ENCODE measurements around the gene DIDO1.
A peak's percentile ranks its signal among the peaks of the same experiment; 100 is the strongest.
"Not testable (repeated sequence)": the region's sequence is repeated elsewhere in the genome, so short reads cannot be mapped to it uniquely, and the experiment has no call there.

Gene DIDO1

DNA sequence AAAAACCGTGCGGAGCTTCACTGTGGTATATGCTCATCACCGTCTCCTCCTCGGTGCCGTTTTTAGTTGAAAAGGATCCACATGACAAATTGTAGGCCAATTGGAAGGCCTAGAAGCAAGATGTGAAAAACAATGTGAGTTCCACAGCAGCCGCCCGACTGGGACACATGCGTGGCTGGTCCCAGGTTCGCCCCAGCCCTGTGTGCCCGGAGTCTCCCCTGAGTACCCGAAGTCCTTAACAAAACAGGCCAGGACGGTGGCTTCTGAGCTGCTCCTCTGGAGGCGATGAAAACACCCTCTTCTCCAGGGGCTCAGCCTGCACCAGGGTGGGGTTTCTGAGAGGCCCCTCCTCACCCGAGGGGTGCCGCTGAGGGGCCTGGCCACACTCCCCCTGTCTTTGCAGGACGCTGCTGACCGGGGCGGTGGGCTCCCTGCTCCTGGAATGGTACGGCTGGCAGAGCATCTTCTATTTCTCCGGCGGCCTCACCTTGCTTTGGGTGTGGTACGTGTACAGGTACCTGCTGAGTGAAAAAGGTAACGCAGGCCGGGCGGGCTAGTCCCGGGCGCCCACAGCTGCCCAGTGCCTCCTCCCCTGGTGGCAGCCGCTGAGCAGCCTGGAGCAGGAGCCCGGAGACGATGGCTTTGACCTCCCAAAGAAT, 36.0 kb upstream of the DIDO1 start:
- no peak for DNase-seq

- no peak for DNase-seq
Measured at GRCh38 chr20:62961799-62962198, 35.5 kb upstream of the DIDO1 start.

GRCh38 chr20:62961310-62961783, 35.0 kb upstream of the DIDO1 start:
- no peak for DNase-seq

DNA sequence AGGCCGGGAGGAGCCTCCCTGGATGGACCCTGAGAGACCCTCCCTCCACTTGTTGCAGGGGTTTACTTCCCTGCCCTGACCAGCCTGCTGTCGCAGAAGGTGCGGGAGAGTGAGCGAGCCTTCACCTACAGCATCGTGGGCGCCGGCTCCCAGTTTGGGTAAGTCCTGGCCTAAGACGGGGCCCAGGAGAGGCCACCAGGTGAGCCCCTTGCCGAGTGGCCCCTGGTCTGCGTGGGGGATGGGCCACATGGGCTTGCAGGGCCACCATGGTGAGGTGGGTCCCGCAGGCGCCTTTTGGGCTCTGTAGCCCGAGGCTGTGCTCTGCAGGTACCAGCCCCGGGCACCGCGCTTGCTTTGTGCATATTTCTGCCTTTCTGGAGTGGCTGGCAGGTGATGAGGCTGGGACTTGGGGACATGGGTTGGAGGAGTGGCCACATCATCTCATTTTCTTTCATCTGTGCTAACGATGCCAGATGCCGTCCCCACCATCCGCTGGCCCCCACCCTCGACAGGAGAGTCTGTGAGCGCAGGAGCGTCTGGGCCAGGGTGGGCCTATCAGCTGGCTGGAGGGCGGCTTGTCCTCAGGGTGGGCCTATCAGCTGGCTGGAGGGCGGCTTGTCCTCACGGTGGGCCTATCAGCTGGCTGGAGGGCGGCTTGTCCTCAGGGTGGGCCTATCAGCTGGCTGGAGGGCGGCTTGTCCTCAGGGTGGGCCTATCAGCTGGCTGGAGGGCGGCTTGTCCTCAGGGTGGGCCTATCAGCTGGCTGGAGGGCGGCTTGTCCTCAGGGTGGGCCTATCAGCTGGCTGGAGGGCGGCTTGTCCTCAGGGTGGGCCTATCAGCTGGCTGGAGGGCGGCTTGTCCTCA, 34.4 kb upstream of the DIDO1 start:
- DNase-seq, result not testable (repeated sequence)

- no peak for DNase-seq
Measured at GRCh38 chr20:62959998-62960436, 33.7 kb upstream of the DIDO1 start.

DNA sequence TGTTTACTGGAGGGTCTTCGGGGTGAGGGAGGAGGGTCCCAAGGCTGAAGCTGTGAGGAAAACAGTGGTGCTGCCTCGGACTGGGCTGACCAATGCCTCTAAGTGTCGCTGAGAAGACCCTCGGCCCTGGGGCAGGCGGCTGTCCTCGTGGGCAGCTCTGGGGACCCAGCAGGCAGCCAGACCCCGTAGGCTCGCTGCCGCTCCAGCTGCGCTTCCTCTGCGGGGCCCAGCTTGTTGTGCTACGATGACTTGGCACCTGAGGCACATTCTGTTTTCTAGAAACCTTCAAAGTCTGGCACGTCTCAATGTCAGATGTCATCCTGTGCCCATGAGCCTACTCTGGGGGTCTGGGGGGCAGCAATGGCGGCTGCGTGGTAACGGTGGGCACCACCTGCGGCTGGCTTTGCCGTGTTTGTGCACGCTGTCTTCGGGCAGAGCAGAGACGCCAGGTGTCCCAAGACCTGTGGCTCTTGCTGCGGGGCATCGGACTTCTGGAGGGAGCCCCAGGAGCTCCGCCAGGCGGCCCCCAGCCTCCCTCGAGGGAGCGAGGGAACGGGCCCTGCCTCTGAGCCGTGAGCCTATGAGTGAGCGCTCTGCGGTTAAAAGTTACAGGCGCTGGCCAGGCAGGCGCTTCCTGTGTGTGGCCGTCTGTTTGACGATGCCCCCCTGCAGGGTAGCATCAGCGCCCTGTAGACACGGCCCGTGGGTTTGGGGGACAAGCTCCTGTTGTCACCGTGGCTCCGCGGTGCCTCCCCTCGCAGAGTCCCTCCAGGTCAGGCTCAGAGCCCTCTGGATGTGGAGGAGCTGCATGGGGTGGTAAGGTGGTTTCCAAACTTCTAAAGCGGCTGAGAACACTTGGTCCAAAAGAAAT, 33.0 kb upstream of the DIDO1 start:
- no peak for DNase-seq

DNA sequence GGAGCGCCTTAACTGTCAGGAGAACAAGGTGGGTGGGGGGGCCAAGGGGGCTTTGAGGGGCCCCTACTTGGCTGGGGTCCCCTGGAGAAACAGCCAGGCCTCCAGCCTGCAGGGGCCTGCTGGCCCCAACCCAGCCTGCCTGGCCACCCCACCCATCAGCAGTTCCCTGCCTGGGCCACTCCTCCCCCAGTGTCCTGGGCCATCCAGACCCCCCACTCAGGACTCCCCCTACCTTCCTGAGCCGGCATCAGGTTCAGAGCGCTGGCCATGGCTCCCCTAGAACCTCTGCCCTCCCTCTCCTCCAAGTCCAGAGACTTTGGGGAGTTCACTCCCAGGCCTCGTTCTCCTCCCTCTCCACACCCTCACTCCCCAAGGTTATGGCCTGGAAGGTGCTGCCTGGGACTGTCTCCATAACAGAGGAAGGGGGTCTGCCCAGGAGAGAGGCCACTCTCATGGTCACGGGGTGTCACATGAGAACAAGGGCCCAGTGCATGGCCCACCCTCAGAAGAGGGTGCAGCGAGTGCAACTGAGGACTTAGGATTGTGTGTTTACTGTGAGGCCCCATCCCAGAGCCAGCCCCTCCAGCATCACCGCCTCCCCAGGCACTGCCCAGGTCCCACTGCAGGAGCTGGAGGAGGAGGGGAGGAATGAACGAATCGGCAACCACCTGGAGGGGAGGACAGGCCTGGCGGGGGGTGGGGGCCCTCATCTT, 32.2 kb upstream of the DIDO1 start:
- no peak for DNase-seq

DNA sequence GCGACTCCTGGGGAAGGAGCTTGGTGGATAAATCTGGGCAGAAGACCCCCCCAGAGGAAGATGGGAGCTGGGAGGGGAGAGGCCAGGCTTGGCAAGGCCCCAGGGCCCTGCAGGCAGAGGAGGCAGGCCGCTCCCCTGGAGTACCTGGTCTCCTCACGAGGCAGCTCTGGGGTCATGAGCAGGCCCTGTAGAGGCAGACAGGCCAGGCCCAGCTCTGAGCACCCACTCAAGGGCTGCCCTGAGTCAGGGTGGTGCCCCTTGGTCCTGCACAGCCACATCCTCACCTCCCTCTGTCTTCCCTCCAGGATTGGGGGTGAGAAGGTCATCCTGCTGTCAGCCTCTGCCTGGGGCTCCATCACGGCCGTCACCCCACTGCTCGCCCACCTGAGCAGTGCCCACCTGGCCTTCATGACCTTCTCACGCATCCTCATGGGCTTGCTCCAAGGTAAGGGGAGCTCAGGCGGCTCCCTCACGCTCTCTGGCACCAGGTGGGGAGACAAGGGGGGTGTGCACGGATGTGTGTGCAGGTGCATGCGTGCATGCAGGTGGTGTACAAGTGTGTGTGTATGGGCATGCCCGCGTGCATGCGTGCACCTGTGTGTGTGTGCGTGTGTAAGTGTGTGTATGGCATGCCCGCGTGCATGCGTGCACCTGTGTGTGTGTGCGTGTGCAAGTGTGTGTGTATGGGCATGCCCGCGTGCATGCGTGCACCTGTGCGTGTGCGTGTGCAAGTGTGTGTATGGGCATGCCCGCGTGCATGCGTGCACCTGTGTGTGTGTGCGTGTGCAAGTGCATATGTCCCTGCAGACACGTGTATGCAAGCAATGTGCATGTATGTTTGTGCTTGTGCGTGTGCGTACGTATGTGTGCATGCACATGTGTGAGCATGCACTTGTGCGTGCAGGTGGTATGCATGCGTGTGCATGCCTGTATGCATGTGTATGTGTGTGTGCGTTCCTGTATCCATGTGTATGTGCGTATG, 31.1 kb upstream of the DIDO1 start:
- DNase-seq, result no peak

GRCh38 chr20:62956387-62957135, 30.3 kb upstream of the DIDO1 start:
- no peak for DNase-seq

GRCh38 chr20:62955519-62956386, 29.4 kb upstream of the DIDO1 start:
- DNase-seq, result no peak

- DNase-seq, result peak; percentile 87
Measured at GRCh38 chr20:62953839-62954703, 27.8 kb upstream of the DIDO1 start.

DNA sequence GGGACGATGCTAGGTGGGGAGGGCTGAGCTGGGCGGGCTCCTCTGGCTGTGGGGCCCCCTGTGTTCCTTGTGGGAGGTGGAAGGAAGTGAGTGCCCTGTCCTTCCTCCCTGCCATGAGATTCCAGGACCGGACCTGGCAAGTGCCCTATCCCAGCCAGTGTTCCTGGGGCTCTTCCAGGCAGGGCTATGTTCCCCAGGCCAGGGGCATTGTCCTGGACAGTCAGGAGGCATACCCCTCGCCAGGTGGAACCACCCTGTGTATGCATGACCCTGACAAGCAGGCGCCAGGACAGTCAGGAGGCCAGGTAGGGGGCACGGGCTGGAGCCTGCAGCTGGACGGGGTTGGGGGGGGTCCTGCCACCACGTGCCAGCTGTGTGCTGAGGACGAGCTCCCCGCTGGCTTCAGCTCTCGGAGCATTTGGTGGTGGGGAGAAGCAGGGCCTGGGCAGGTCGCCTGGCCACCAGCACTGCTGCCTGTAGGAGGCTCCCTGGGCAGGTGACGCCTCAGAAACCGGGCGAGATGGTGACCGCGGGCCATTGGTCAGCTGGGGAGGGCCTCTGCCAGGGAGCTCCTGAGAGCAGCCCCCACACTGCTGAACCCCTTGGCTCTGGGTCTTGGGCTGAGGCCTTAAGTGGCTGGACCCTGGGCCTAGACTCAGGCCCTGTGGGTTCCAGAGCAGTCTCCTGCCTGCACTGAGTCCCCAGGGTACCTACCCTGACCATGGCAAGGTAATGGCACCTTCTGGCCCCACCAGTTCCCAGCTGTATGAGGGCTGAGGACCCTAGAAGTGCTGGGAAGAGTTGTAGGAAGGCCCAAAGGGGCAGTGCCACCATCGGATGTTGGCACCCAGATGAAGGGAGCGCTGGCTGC, 26.9 kb upstream of the DIDO1 start:
- no peak for DNase-seq

DNA sequence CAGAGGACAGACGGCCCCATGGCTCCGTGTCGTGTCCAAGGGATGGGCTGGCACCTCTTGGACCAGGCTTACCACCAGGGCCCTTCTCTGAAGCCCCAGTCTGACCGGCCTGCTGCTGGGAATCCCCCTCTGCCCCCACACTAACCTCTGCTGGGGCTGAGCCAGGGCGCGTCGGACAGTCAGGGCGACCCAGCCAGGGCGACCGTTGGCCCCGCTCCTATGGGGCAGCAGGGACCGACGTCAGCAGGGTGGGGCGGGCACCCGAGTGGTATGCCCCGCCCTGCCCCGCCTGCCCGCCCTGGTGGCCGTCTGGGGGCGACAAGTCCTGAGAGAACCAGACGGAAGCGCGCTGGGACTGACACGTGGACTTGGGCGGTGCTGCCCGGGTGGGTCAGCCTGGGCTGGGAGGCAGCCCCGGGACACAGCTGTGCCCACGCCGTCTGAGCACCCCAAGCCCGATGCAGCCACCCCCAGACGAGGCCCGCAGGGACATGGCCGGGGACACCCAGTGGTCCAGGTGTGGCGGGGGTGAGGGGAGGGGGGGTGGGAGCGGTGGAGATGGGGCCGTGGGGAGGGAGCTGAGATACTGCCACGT, 26.2 kb upstream of the DIDO1 start, which contains the start of gene SLC17A9:
TSS of gene SLC17A9 (plus strand) at position 337 of the 595 bp plus-strand sequence. CDS start at position 459, 122 bp downstream.
- DNase-seq, result peak; percentile 81

DNA sequence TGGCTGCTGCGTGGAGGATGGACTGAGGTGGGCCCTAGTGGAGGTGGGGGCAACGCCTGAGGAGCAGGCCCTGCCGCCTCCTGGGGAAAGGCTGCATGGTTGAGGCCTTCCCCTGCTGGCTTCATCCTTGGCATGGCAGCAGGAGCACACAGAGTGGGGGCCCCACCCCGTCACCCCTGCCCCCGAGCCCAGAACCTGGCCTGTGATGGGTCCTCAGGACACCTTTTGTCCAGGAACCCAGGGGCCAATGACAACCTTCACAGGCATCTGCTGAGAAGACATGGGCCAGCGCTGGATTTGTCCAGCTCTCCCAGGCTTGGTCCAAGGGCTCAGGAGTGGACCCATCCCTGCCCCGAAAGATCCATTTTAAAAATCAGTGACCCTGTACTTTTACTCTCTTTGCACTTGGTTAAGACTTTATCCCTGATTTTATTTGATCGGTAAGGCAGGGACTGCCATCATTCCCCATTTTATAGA, 25.6 kb upstream of the DIDO1 start:
- DNase-seq, result no peak

DNA sequence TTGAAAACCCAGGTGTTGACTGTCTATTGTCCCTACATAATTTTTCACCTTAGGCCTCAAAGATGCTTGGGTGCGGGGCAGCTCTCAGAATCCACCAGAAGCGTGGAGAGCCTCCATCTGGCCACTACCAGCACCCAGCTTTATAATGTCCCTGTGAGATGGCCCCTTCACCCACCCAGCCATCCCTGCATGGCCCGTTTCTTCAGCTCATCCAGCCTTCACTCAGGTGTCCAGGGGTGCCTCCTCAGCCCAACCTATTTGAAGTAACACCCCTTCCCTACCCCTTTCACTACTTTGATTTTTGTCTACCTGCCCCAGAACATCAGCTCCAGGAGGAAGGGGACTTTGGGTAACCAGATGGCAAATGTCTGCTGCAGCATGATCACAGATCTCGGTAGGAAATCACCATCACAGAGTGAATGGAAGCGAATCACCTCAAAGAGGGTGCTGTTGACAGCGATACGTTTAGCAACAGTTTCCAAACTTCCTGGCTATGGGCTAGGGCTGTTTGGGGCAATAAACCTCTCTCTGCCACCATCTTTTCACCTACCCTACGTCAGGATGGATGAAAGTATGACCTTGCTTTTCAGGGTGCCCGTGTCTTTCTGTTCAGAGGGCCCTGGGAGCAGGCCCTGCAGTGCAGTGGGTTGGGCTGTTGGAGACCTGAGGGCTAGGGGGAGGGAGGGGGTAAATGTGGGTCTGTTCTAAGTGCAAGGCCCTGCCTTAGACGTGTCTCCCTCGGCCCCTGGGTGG, 25.0 kb upstream of the DIDO1 start:
- no peak for DNase-seq

- DNase-seq, result no peak
Measured at GRCh38 chr20:62950741-62951140, 24.4 kb upstream of the DIDO1 start.

Data from femur (tissue), 1 donor.